HepG2 (cell line): Measurements from ENCODE around the gene ITCH. TPM values are rescaled to one million over a fixed set of nuclear protein-coding genes. Genes with fewer than 3 reads are reported as not detected.

Source experiments
- ATF7-NPFF ChIP-seq: sonication (generic); formaldehyde crosslinking; IDR thresholded peaks from 2 replicates; pipeline ENCODE4 v1.8.1; 2023; ENCODE audit warnings: mild to moderate bottlenecking, low read depth, missing genetic modification reagents, moderate library complexity
- BRD4 ChIP-seq: sonication (generic); formaldehyde crosslinking; IDR thresholded peaks from 2 replicates; pipeline ENCODE4 v1.4.0; 2020; ENCODE audit warnings: missing genetic modification reagents
- ELF3 ChIP-seq: IDR thresholded peaks from 2 replicates; pipeline ENCODE4 v1.6.1; 2016; ENCODE audit warnings: missing genetic modification reagents, missing compliant biosample characterization
- FIP1L1 ChIP-seq: fragments of 200-400 bp; formaldehyde crosslinking; IDR thresholded peaks from 2 replicates; pipeline ENCODE4 v1.6.1; 2018; ENCODE audit warnings: low read depth, mild to moderate bottlenecking, low read length, moderate library complexity, borderline replicate concordance; ENCODE audit not compliant: insufficient read depth
- FOXA1 ChIP-seq, 2 experiments: fragments of 450-650 bp in 1 of 2; sonication (generic) in 1 of 2; formaldehyde crosslinking in 1 of 2; IDR thresholded peaks; 2 replicates each; pipeline versions ENCODE4 v1.4.0 to v1.6.1; 2016 to 2020; ENCODE audit warnings: missing genetic modification reagents in 1 of 2
- MED1 ChIP-seq: sonication (generic); formaldehyde crosslinking; IDR thresholded peaks from 2 replicates; pipeline ENCODE4 v1.4.0; 2020; ENCODE audit warnings: missing genetic modification reagents
- MIER3 ChIP-seq: IDR thresholded peaks from 2 replicates; pipeline ENCODE4 v1.6.1; 2016; ENCODE audit warnings: missing compliant biosample characterization, borderline replicate concordance
- SKI ChIP-seq: fragments of 450-650 bp; IDR thresholded peaks from one replicate; pipeline ENCODE4 v1.6.1; 2018; ENCODE audit warnings: mild to moderate bottlenecking; ENCODE audit not compliant: partially characterized antibody
- SMARCC2 ChIP-seq: fragments of 450-650 bp; IDR thresholded peaks from 2 replicates; pipeline ENCODE4 v1.6.1; 2017; ENCODE audit warnings: antibody characterized with exemption, mild to moderate bottlenecking
- SOX5 ChIP-seq: IDR thresholded peaks from 2 replicates; pipeline ENCODE4 v1.6.1; 2016; ENCODE audit warnings: borderline replicate concordance
- ZNF333 ChIP-seq: sonication (generic); formaldehyde crosslinking; IDR thresholded peaks from 2 replicates; pipeline ENCODE4 v1.4.0; 2020; ENCODE audit warnings: mild to moderate bottlenecking, missing genetic modification reagents, borderline replicate concordance
- ZNF891 ChIP-seq: sonication (generic); formaldehyde crosslinking; IDR thresholded peaks from 2 replicates; pipeline ENCODE4 v1.5.0; 2020; ENCODE audit warnings: mild to moderate bottlenecking, missing genetic modification reagents
- polyA plus RNA-seq, 8 experiments: library from polyadenylated mRNA; depleted of rRNA in 3 of 8; stranded (reverse) in 7 of 8; unstranded in 1 of 8; fragments of >200 nt; fragmentation: Illumina TruSeq in 4 of 8; extraction: Trizol in 4 of 8; gene quantifications; 2 replicates each; pipeline versions ENCODE4 v1.2.1 to v1.2.3, GENCODE V29; 2011 to 2016; ENCODE audit warnings: low read depth in 4 of 8, missing spikeins in 1 of 8, mixed read lengths in 1 of 8; ENCODE audit not compliant: insufficient read depth in 1 of 8
- total RNA-seq, 5 experiments: library from RNA; depleted of rRNA; stranded (reverse); fragments of >200 nt; fragmentation: Illumina TruSeq; extraction: Trizol; gene quantifications; 2 replicates each; pipeline ENCODE4 v1.2.3, GENCODE V29; 2016; ENCODE audit warnings: low read depth in 1 of 5
- TF ChIP-seq, protein P1 (sequence below): IDR thresholded peaks from 2 replicates; pipeline ENCODE4 v1.6.1; 2016; ENCODE audit warnings: mild to moderate bottlenecking
- TF ChIP-seq, protein P2 (sequence below): sonication (generic); formaldehyde crosslinking; IDR thresholded peaks from 2 replicates; pipeline ENCODE4 v1.4.0; 2020; ENCODE audit warnings: missing genetic modification reagents, mild to moderate bottlenecking, borderline replicate concordance
- TF ChIP-seq, protein P3 (sequence below): sonication (generic); formaldehyde crosslinking; IDR thresholded peaks from 2 replicates; pipeline ENCODE4 v1.8.0; 2022; ENCODE audit warnings: mild to moderate bottlenecking, missing genetic modification reagents, borderline replicate concordance
- TF ChIP-seq, protein P4 (sequence below): sonication (generic); formaldehyde crosslinking; conservative IDR thresholded peaks from 2 replicates; pipeline ENCODE4 v1.4.0; 2020; ENCODE audit warnings: missing genetic modification reagents
- TF ChIP-seq, protein P5 (sequence below): sonication (generic); formaldehyde crosslinking; IDR thresholded peaks from 2 replicates; pipeline ENCODE4 v1.5.1; 2020; ENCODE audit warnings: missing genetic modification reagents, mild to moderate bottlenecking, borderline replicate concordance

Gene ITCH
- total and polyA plus RNA-seq, 2 of the 13 experiments (the other 11 are each of a cell fraction or from before 2014, with no cell fraction given), result 20.5 to 112 TPM

DNA sequence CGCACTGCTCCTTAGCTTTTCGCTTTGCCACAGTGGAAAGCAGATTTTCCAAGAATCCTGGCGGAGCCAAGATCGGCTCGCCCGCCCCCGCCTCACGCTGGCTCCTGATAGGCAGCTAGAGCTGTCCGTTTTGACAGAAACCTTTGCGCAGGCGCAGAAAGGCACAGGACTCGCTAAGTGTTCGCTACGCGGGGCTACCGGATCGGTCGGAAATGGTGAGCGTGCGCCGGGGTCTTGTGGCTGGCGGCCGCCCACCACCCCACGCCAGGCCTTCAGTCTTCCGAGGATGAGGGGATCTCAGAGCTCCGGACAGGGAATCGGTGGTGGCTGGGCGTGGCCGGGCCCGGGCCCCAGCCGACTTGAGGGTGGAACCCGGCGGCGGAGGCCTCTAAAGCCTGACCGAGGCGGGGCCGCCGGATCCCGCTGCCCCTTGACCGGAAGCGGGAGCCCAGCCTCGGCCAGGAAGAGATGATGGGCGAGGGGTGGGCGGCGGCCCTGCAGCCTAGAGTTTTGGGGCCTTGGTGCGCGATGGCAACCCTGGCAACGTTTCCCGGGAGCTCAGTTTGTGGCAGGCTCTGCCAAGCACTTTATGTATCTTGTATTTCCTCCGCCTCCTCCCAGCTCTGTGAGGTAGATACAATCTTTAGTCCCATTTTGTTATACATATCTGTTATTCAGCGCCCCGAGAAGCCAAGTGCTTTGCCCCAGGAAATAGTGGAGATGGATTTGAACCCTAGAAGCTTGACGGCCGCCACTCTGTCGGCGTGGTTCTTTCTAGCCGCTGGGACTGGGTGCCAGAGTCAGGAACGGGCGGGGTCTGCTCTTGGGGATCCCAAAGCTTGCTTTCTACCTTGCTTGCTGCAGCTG is 153.4 kb downstream of the ITCH start, which contains the start of gene DYNLRB1 (continued):
- TF ChIP-seq, protein P1, sequence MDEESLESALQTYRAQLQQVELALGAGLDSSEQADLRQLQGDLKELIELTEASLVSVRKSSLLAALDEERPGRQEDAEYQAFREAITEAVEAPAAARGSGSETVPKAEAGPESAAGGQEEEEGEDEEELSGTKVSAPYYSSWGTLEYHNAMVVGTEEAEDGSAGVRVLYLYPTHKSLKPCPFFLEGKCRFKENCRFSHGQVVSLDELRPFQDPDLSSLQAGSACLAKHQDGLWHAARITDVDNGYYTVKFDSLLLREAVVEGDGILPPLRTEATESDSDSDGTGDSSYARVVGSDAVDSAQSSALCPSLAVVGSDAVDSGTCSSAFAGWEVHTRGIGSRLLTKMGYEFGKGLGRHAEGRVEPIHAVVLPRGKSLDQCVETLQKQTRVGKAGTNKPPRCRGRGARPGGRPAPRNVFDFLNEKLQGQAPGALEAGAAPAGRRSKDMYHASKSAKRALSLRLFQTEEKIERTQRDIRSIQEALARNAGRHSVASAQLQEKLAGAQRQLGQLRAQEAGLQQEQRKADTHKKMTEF (CRISPR knock-in tag), result peak; percentile 99
- TF ChIP-seq, protein P2, sequence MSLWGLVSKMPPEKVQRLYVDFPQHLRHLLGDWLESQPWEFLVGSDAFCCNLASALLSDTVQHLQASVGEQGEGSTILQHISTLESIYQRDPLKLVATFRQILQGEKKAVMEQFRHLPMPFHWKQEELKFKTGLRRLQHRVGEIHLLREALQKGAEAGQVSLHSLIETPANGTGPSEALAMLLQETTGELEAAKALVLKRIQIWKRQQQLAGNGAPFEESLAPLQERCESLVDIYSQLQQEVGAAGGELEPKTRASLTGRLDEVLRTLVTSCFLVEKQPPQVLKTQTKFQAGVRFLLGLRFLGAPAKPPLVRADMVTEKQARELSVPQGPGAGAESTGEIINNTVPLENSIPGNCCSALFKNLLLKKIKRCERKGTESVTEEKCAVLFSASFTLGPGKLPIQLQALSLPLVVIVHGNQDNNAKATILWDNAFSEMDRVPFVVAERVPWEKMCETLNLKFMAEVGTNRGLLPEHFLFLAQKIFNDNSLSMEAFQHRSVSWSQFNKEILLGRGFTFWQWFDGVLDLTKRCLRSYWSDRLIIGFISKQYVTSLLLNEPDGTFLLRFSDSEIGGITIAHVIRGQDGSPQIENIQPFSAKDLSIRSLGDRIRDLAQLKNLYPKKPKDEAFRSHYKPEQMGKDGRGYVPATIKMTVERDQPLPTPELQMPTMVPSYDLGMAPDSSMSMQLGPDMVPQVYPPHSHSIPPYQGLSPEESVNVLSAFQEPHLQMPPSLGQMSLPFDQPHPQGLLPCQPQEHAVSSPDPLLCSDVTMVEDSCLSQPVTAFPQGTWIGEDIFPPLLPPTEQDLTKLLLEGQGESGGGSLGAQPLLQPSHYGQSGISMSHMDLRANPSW (CRISPR knock-in tag), result 0 out of 2 replicates have a peak, but pooled peaks have one; percentile 37
- TF ChIP-seq, protein P3, sequence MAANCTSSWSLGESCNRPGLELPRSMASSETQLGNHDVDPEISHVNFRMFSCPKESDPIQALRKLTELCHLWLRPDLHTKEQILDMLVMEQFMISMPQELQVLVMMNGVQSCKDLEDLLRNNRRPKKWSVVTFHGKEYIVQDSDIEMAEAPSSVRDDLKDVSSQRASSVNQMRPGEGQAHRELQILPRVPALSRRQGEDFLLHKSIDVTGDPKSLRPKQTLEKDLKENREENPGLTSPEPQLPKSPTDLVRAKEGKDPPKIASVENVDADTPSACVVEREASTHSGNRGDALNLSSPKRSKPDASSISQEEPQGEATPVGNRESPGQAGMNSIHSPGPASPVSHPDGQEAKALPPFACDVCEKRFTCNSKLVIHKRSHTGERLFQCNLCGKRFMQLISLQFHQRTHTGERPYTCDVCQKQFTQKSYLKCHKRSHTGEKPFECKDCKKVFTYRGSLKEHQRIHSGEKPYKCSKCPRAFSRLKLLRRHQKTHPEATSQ (CRISPR knock-in tag), result peak; percentile 84
- TF ChIP-seq MED1 (peak; percentile 44; the same call in 1 of the 2 replicates), FIP1L1 (peak; percentile 76), SKI (peak; percentile 61), SMARCC2 (no peak), ZNF891 (CRISPR knock-in tag) (peak; percentile 71; the same call in 1 of the 2 replicates), ATF7-NPFF (peak; percentile 90), MIER3 (CRISPR knock-in tag) (peak; percentile 72), SOX5 (CRISPR knock-in tag) (peak; percentile 62), BRD4 (CRISPR knock-in tag) (no peak), ZNF333 (CRISPR knock-in tag) (peak; percentile 89; the same call in 1 of the 2 replicates), ELF3 (CRISPR knock-in tag) (peak; percentile 71), FOXA1 (IDR thresholded peaks at IDR 0.05) (no peak), FOXA1 (CRISPR knock-in tag; IDR thresholded peaks at IDR 0.05) (peak; percentile 33; the same call in 1 of the 2 replicates)
- TF ChIP-seq, protein P4, sequence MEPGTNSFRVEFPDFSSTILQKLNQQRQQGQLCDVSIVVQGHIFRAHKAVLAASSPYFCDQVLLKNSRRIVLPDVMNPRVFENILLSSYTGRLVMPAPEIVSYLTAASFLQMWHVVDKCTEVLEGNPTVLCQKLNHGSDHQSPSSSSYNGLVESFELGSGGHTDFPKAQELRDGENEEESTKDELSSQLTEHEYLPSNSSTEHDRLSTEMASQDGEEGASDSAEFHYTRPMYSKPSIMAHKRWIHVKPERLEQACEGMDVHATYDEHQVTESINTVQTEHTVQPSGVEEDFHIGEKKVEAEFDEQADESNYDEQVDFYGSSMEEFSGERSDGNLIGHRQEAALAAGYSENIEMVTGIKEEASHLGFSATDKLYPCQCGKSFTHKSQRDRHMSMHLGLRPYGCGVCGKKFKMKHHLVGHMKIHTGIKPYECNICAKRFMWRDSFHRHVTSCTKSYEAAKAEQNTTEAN (CRISPR knock-in tag), result peak; percentile 50; the same call in 1 of the 2 replicates
- TF ChIP-seq, protein P5, sequence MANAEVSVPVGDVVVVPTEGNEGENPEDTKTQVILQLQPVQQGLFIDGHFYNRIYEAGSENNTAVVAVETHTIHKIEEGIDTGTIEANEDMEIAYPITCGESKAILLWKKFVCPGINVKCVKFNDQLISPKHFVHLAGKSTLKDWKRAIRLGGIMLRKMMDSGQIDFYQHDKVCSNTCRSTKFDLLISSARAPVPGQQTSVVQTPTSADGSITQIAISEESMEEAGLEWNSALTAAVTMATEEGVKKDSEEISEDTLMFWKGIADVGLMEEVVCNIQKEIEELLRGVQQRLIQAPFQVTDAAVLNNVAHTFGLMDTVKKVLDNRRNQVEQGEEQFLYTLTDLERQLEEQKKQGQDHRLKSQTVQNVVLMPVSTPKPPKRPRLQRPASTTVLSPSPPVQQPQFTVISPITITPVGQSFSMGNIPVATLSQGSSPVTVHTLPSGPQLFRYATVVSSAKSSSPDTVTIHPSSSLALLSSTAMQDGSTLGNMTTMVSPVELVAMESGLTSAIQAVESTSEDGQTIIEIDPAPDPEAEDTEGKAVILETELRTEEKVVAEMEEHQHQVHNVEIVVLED (CRISPR knock-in tag), result peak; percentile 76
